Spleen (tissue), 11 donors: ENCODE results near the gene CCDC126. TPM values are rescaled to one million over a fixed set of nuclear protein-coding genes. Genes with fewer than 3 reads are reported as not detected.

ENCODE experiments used
- DNase-seq: peaks from one replicate; pipeline ENCODE4 v3.0.0-alpha.2; 2020
- H3K27ac ChIP-seq, 8 donors: fragments of 200-600 bp; sonication (generic) in 7 of 8; 1 replicate in 4 of 8; 2 replicates in 4 of 8; pipeline versions ENCODE4 v1.5.0 to v1.8.0; 2016 to 2021; ENCODE audit warnings: inconsistent platforms in 4 of 8, mild to moderate bottlenecking in 4 of 8, moderate library complexity in 1 of 8
- H3K27me3 ChIP-seq, 7 donors: fragments of 200-600 bp; sonication (generic) in 6 of 7; replicated peaks in 1 of 7; 1 replicate in 4 of 7; 2 replicates in 3 of 7; pipeline versions ENCODE4 v1.5.0 to v1.8.0; 2016 to 2021; ENCODE audit warnings: inconsistent platforms in 3 of 7, mild to moderate bottlenecking in 1 of 7
- H3K36me3 ChIP-seq, 6 donors: fragments of 200-600 bp; sonication (generic) in 5 of 6; 1 replicate in 4 of 6; 2 replicates in 2 of 6; pipeline versions ENCODE4 v1.5.0 to v1.8.0; 2016 to 2021; ENCODE audit warnings: inconsistent platforms in 2 of 6
- H3K4me1 ChIP-seq, 6 donors: fragments of 200-600 bp; sonication (generic) in 5 of 6; 1 replicate in 3 of 6; 2 replicates in 3 of 6; pipeline versions ENCODE4 v1.5.0 to v1.8.0; 2016 to 2021; ENCODE audit warnings: inconsistent platforms in 3 of 6
- H3K4me3 ChIP-seq, 8 donors: fragments of 200-600 bp; sonication (generic) in 7 of 8; 1 replicate in 4 of 8; 2 replicates in 4 of 8; pipeline versions ENCODE4 v1.5.0 to v1.8.0; 2016 to 2021; ENCODE audit warnings: inconsistent platforms in 4 of 8, mild to moderate bottlenecking in 4 of 8, moderate library complexity in 2 of 8
- H3K9me3 ChIP-seq, 8 donors: fragments of 200-600 bp; sonication (generic) in 7 of 8; 1 replicate in 4 of 8; 2 replicates in 4 of 8; pipeline versions ENCODE4 v1.5.0 to v1.8.0; 2016 to 2021; ENCODE audit warnings: inconsistent platforms in 4 of 8
- CTCF ChIP-seq, 11 experiments: fragments of 200-600 bp in 7 of 11; fragments of 450-650 bp in 4 of 11; sonication (generic) in 4 of 11; IDR thresholded peaks in 8 of 11; conservative IDR thresholded peaks in 3 of 11; 1 replicate in 7 of 11; 2 replicates in 4 of 11; pipeline versions ENCODE4 v1.4.0 to v1.8.0; 2016 to 2021; ENCODE audit warnings: antibody characterized with exemption in 11 of 11, inconsistent platforms in 4 of 11, mild to moderate bottlenecking in 1 of 11
- POLR2A ChIP-seq, 3 donors: fragments of 450-650 bp; IDR thresholded peaks; one replicate each; pipeline ENCODE4 v1.5.1; 2017; ENCODE audit warnings: antibody characterized with exemption in 3 of 3, mild to moderate bottlenecking in 1 of 3
- POLR2AphosphoS5 ChIP-seq, 3 donors: sonication (generic); formaldehyde crosslinking; IDR thresholded peaks; one replicate each; pipeline ENCODE4 v1.5.1; 2017; ENCODE audit warnings: antibody characterized with exemption in 3 of 3
- WGBS, 5 donors: extraction: QIAGEN DNeasy Blood & Tissue Kit in 3 of 5; methylation state at CpG; one replicate each; pipeline versions ENCODE4 v1.1.5 to v1.1.7; 2013 to 2018; 5-methylcytosine and 5-hydroxymethylcytosine counted together
- intact Hi-C: fragments of 100-400 bp; cut with DNase I; formaldehyde crosslinking; loops from one replicate; pipeline ENCODE4 v1.15.0; 2023; ENCODE audit warnings: low total_unique reads
- polyA plus RNA-seq, 3 donors: library from polyadenylated mRNA; stranded (reverse); fragments of 200-250 nt; gene quantifications; one replicate each; pipeline ENCODE4 v1.2.1, GENCODE V29; 2013
- total RNA-seq, 7 donors: library from RNA; depleted of rRNA in 3 of 7; stranded (reverse); fragments of >200 nt in 3 of 7; fragmentation: NEBNext Ultra II Directional in 4 of 7; extraction: Animal tissue kit (Norgen Biotek cat#: 25700) in 4 of 7; gene quantifications; one replicate each; pipeline versions ENCODE4 v1.1.0 to v1.2.1, GENCODE V29; 2016 to 2021
- donor health status: healthy with polysubstance abuse.
- donor health status: DM: no; HTN: no; CAD: no; lungs with moderate emphysema.
- donor health status: DM: no; HTN: no; CAD: no.
- donor health status: Bipolar disorder and iron deficiency.
- donor health status: healthy.
- donor health status: DM: no; HTN: no; CAD: no.
- donor health status: DM: yes; HTN: yes; CAD: no.

CCDC126 gene
- total and polyA plus RNA-seq, 10 donors, result 3.2 to 25.6 (median 12.1) TPM

GRCh38 chr7:23658831-23659427 lies 61.7 kb downstream of the CCDC126 start:
- no peaks in the 10 kb centered on the region for H3K36me3 ChIP-seq
- 81 to 90% (median 88%) methylated on average over 7 of the region's 7 CpGs for WGBS, 5 donors
- no peak for TF ChIP-seq POLR2AphosphoS5 (IDR thresholded peaks at IDR 0.05)
- TF ChIP-seq CTCF (IDR thresholded peaks at IDR 0.05 in 8 of 11, conservative IDR thresholded peaks at IDR 0.05 in 3 of 11), result no peak
- TF ChIP-seq POLR2A (IDR thresholded peaks at IDR 0.05), result no peak
- peaks cover 5 to 54% (median 41%) of the 10 kb centered on the region in 8 donors for H3K9me3 ChIP-seq
- H3K27ac ChIP-seq, result no peak overlapping the region
- H3K4me3 ChIP-seq, result no peak overlapping the region
- DNase-seq, result no peak
- H3K27me3 ChIP-seq, result no peaks in the 10 kb centered on the region
- no peaks in the 10 kb centered on the region for H3K4me1 ChIP-seq
- intact Hi-C loops, result no loop called here

- no peaks in the 10 kb centered on the region for H3K27me3 ChIP-seq
- H3K4me1 ChIP-seq, result no peaks in the 10 kb centered on the region
- H3K9me3 ChIP-seq, result peaks cover 2 to 36% (median 18%) of the 10 kb centered on the region in 8 donors
- intact Hi-C loops, result no loop called here
- TF ChIP-seq CTCF (IDR thresholded peaks at IDR 0.05 in 8 of 11, conservative IDR thresholded peaks at IDR 0.05 in 3 of 11) (no peak), POLR2AphosphoS5 (IDR thresholded peaks at IDR 0.05) (no peak), POLR2A (IDR thresholded peaks at IDR 0.05) (no peak)
- no peak overlapping the region for H3K4me3 ChIP-seq
- no peak overlapping the region for H3K27ac ChIP-seq
- no peak for DNase-seq
- WGBS, 5 donors, result 85 to 96% (median 92%) methylated on average over 3 of the region's 3 CpGs
- no peaks in the 10 kb centered on the region for H3K36me3 ChIP-seq
Measured at GRCh38 chr7:23661385-23661784, 64.2 kb downstream of the CCDC126 start.

- no peak overlapping the region for H3K27ac ChIP-seq
- no peaks in the 10 kb centered on the region for H3K36me3 ChIP-seq
- intact Hi-C loops, result no loop called here
- H3K27me3 ChIP-seq, result no peaks in the 10 kb centered on the region
- no peak for TF ChIP-seq CTCF (IDR thresholded peaks at IDR 0.05 in 8 of 11, conservative IDR thresholded peaks at IDR 0.05 in 3 of 11)
- TF ChIP-seq POLR2A (IDR thresholded peaks at IDR 0.05), result no peak
- no peak for TF ChIP-seq POLR2AphosphoS5 (IDR thresholded peaks at IDR 0.05)
- H3K9me3 ChIP-seq, result peaks cover 2 to 35% (median 16%) of the 10 kb centered on the region in 8 donors
- DNase-seq, result no peak
- H3K4me3 ChIP-seq, result no peak overlapping the region
- WGBS, 5 donors, result 82 to 88% (median 85%) methylated on average over 7 to 8 of the region's 8 CpGs
- no peaks in the 10 kb centered on the region for H3K4me1 ChIP-seq
Measured at GRCh38 chr7:23662124-23662983, 65.2 kb downstream of the CCDC126 start.

- no peak for DNase-seq
- no peaks in the 10 kb centered on the region for H3K36me3 ChIP-seq
- H3K27ac ChIP-seq, result no peak overlapping the region
- TF ChIP-seq POLR2A (IDR thresholded peaks at IDR 0.05) (no peak), CTCF (IDR thresholded peaks at IDR 0.05 in 8 of 11, conservative IDR thresholded peaks at IDR 0.05 in 3 of 11) (no peak)
- peaks cover 2 to 30% (median 16%) of the 10 kb centered on the region in 8 donors for H3K9me3 ChIP-seq
- no peak overlapping the region for H3K4me3 ChIP-seq
- H3K4me1 ChIP-seq, result no peaks in the 10 kb centered on the region
- no peaks in the 10 kb centered on the region for H3K27me3 ChIP-seq
- WGBS, 5 donors, result 89 to 95% (median 94%) methylated on average over 2 of the region's 2 CpGs
- intact Hi-C loops, result no loop called here
Measured at GRCh38 chr7:23662984-23663313, 65.8 kb downstream of the CCDC126 start.
